Esophagus squamous epithelium (tissue), 5 donors: ENCODE data around the gene GBP3. TPM values are rescaled to one million over a fixed set of nuclear protein-coding genes. Genes with fewer than 3 reads are reported as not detected.

Source experiments
- DNase-seq: peaks from one replicate; lab custom pipeline; 2025; lab: John Stamatoyannopoulos, UW
- H3K27ac ChIP-seq, 4 donors: fragments of 200-600 bp; sonication (generic); one replicate each; pipeline ENCODE4 v1.5.1; 2016 to 2019; ENCODE audit warnings: mild to moderate bottlenecking in 1 of 4
- H3K27me3 ChIP-seq, 4 donors: fragments of 200-600 bp; sonication (generic); 1 replicate in 3 of 4; 2 replicates in 1 of 4; pipeline versions ENCODE4 v1.5.1 to v1.6.0; 2017 to 2021; ENCODE audit warnings: antibody characterized with exemption in 1 of 4
- H3K36me3 ChIP-seq, 3 donors: fragments of 200-600 bp; sonication (generic); one replicate each; pipeline ENCODE4 v1.5.1; 2016 to 2019
- H3K4me1 ChIP-seq, 3 donors: fragments of 200-600 bp; sonication (generic); one replicate each; pipeline ENCODE4 v1.5.1; 2017 to 2019
- H3K4me3 ChIP-seq, 4 donors: fragments of 200-600 bp; sonication (generic); 1 replicate in 3 of 4; 2 replicates in 1 of 4; pipeline ENCODE4 v1.5.1; 2016 to 2019; ENCODE audit warnings: mild to moderate bottlenecking in 2 of 4, moderate library complexity in 1 of 4
- H3K9me3 ChIP-seq, 3 donors: fragments of 200-600 bp; sonication (generic); one replicate each; pipeline ENCODE4 v1.5.1; 2016 to 2019
- POLR2A ChIP-seq, 4 donors: fragments of 450-650 bp; IDR thresholded peaks; one replicate each; pipeline ENCODE4 v1.6.1; 2017; ENCODE audit warnings: antibody characterized with exemption in 4 of 4, mild to moderate bottlenecking in 4 of 4, moderate library complexity in 3 of 4
- WGBS, 2 donors: methylation state at CpG; one replicate each; pipeline ENCODE4 v1.1.5; 2018; 5-methylcytosine and 5-hydroxymethylcytosine counted together
- intact Hi-C: fragments of 100-400 bp; cut with DNase I; formaldehyde crosslinking; loops from one replicate; pipeline ENCODE4 v1.15.0; 2022
- total RNA-seq, 4 donors: library from RNA; depleted of rRNA; stranded (reverse); fragments of >200 nt; gene quantifications; one replicate each; pipeline ENCODE4 v1.1.0, GENCODE V29; 2016
- TF ChIP-seq, protein P1 (sequence below), 6 experiments: fragments of 450-650 bp in 4 of 6; fragments of 200-600 bp in 2 of 6; sonication (generic) in 2 of 6; IDR thresholded peaks; one replicate each; pipeline ENCODE4 v1.5.1; 2016 to 2019; ENCODE audit warnings: antibody characterized with exemption in 6 of 6, mild to moderate bottlenecking in 4 of 6, moderate library complexity in 4 of 6
- donor health status: DM: yes; HTN: yes; CAD: no.

Gene GBP3
- total RNA-seq, 4 donors from 2014 or later = 9.6 to 16.7 (median 12.9) TPM

DNA sequence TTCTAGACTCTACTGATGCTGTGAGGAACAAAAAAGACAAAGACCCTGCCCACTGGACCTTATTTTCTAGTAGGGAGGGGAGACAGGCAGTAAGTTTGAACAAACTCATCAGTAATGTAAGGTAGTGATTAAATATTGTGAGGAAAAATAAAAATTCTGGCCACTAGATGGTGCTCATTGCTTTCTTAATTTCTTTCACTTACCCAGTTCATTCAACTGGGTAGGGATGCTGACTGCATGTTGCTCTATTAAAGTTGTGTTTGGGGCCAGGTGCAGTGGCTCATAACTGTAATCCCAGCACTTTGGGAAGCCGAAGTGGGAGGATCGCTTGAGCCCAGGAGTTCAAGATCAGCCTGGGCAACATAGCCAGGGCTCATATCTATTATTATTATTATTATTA lies 23.9 kb downstream of the GBP3 start:
- H3K27ac ChIP-seq = no peak overlapping the region
- intact Hi-C loops = loop anchor here (5.0 kb wide), 1 partner anchor 454 kb away; no protein-coding TSS in a partner anchor
- 0 to 6% methylated on average over 2 of the region's 2 CpGs for WGBS, 2 donors

DNA sequence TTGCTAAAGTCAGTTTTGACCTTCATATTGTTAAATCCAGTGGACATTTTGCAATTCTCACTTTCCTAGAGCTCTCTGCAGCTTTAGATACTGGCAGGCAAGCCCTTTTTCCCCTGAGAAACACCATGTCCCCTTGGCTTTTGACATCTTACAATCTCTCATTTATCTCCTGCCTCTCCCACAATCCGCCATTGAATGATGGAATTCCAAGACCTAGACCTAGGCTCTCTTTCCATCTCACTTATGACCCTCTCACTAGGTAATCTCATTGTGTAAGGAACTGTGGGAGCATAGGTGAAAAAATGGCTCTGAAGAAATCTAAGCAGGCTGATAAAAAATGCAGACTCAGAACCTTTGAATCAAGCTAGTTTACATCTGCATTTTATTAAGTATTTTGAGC lies 32.2 kb downstream of the GBP3 start:
- Histone ChIP-seq H3K4me3 (no peak overlapping the region), H3K36me3 (peaks cover 0 to 25% (median 0%) of the 10 kb centered on the region in 3 donors), H3K27me3 (no peaks in the 10 kb centered on the region), H3K9me3 (no peaks in the 10 kb centered on the region), H3K4me1 (peaks cover 6 to 64% (median 17%) of the 10 kb centered on the region in 3 donors), H3K27ac (peak overlapping the region in 1 of 4 donors; percentile 16)
- intact Hi-C loops = no loop called here
- no peak for TF ChIP-seq POLR2A (IDR thresholded peaks at IDR 0.05)
- TF ChIP-seq, protein P1, sequence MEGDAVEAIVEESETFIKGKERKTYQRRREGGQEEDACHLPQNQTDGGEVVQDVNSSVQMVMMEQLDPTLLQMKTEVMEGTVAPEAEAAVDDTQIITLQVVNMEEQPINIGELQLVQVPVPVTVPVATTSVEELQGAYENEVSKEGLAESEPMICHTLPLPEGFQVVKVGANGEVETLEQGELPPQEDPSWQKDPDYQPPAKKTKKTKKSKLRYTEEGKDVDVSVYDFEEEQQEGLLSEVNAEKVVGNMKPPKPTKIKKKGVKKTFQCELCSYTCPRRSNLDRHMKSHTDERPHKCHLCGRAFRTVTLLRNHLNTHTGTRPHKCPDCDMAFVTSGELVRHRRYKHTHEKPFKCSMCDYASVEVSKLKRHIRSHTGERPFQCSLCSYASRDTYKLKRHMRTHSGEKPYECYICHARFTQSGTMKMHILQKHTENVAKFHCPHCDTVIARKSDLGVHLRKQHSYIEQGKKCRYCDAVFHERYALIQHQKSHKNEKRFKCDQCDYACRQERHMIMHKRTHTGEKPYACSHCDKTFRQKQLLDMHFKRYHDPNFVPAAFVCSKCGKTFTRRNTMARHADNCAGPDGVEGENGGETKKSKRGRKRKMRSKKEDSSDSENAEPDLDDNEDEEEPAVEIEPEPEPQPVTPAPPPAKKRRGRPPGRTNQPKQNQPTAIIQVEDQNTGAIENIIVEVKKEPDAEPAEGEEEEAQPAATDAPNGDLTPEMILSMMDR (IDR thresholded peaks at IDR 0.05) = no peak
- WGBS, 2 donors = 71 to 100% methylated on average over 1 of the region's 1 CpG
- DNase-seq = no peak

More for the DNA sequence above, 23.9 kb downstream of the GBP3 start:
- no peak for DNase-seq
- H3K9me3 ChIP-seq = no peaks in the 10 kb centered on the region
- TF ChIP-seq POLR2A (IDR thresholded peaks at IDR 0.05) = no peak
- TF ChIP-seq, protein P1 (IDR thresholded peaks at IDR 0.05) = peak in 5 of 6 experiments; percentile 46 to 76 (median 52)
- H3K4me3 ChIP-seq = no peak overlapping the region
- peaks cover 0 to 14% (median 0%) of the 10 kb centered on the region in 3 donors for H3K4me1 ChIP-seq
- H3K36me3 ChIP-seq = no peaks in the 10 kb centered on the region
- H3K27me3 ChIP-seq = no peaks in the 10 kb centered on the region

DNA sequence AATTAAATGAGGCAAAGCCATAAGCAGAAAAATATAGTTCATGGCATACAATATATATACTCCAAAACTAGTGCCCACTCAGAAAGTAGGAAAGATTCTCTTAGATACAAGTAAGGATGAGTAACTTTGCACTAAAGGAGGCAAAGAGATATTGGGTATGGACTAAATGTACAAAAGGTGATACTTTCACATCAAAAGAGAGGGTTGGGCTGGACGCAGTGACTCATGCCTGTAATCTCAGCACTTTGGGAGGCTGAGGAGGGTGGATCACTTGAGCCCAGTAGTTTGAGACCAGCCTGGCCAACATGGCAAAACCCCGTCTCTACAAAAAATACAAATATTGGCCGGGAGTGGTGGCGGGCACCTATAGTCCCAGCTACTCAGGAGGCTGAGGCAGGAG lies 37.0 kb downstream of the GBP3 start:
- DNase-seq = no peak
- no peak for TF ChIP-seq POLR2A (IDR thresholded peaks at IDR 0.05)
- TF ChIP-seq, protein P1 (IDR thresholded peaks at IDR 0.05) = no peak
- Histone ChIP-seq H3K27ac (peak overlapping the region; percentile 59 to 82 (median 71)), H3K36me3 (peaks cover 0 to 46% (median 9%) of the 10 kb centered on the region in 3 donors), H3K4me1 (peaks cover 18 to 86% (median 22%) of the 10 kb centered on the region in 3 donors), H3K4me3 (no peak overlapping the region), H3K27me3 (no peaks in the 10 kb centered on the region), H3K9me3 (no peaks in the 10 kb centered on the region)
- WGBS, 2 donors = 67 to 82% methylated on average over 4 of the region's 4 CpGs
- intact Hi-C loops = no loop called here

DNA sequence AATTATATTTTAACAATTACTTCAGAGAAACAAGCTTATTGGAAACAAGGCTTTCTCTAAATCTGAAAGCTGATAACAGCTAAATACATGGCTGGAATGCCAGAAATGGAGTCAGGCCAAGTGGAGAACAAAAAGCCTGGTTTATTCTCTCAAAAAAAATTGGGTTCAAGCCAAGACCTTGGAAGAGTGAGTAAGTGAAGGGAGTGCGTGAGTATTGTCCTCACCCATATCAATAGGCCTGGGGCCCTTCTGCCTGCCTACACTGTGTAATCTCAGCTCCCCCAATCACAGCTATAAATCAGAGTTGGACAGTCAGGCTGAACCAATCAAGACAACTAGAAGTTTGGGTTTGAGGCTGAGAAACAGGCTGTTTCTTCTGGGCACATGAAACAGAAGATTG lies 37.6 kb downstream of the GBP3 start:
- H3K36me3 ChIP-seq = peaks cover 0 to 46% (median 9%) of the 10 kb centered on the region in 3 donors
- TF ChIP-seq, protein P1 (IDR thresholded peaks at IDR 0.05) = no peak
- no peak for TF ChIP-seq POLR2A (IDR thresholded peaks at IDR 0.05)
- H3K27ac ChIP-seq = peak overlapping the region; percentile 59 to 82 (median 71)
- H3K9me3 ChIP-seq = no peaks in the 10 kb centered on the region
- no peak for DNase-seq
- WGBS, 2 donors = 0 to 20% methylated on average over 1 of the region's 1 CpG
- H3K27me3 ChIP-seq = no peaks in the 10 kb centered on the region
- no peak overlapping the region for H3K4me3 ChIP-seq
- H3K4me1 ChIP-seq = peaks cover 18 to 85% (median 20%) of the 10 kb centered on the region in 3 donors
- intact Hi-C loops = no loop called here

DNA sequence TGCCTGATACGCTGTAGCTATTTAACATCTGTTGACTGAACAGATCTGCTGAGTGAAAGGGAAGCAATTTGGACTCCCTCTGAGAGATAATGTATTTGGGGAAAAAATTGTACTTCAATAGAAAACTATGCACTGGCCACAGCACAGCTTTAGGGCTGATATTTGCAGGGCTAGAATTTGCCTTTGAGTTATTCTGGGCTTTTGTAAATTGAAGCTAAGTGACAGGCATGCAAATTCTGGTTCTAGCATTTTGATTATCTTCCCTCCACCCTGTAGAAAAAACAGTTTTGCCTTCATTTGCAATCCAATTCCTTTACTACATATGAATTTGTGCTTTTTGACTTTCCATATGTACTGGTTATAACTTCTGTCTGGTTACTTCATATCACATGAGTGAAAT lies 38.1 kb downstream of the GBP3 start:
- Histone ChIP-seq H3K4me3 (no peak overlapping the region), H3K27me3 (no peaks in the 10 kb centered on the region), H3K36me3 (peaks cover 0 to 51% (median 9%) of the 10 kb centered on the region in 3 donors), H3K9me3 (no peaks in the 10 kb centered on the region), H3K27ac (peak overlapping the region; percentile 59 to 82 (median 71)), H3K4me1 (peaks cover 16 to 85% (median 20%) of the 10 kb centered on the region in 3 donors)
- intact Hi-C loops = no loop called here
- DNase-seq = no peak
- no peak for TF ChIP-seq POLR2A (IDR thresholded peaks at IDR 0.05)
- 46 to 63% methylated on average over 1 of the region's 1 CpG for WGBS, 2 donors
